Endodermal cell (in vitro differentiated cells): ENCODE data around the gene B4GALT1. TPM values are rescaled to one million over a fixed set of nuclear protein-coding genes. Genes with fewer than 3 reads are reported as not detected.
A peak's percentile ranks its signal among the peaks of the same experiment; 100 is the strongest.

Experiments
- DNase-seq: peaks from one replicate; pipeline ENCODE4 v3.0.0-alpha.2; 2017
- H3K27ac ChIP-seq: 2 replicates; pipeline ENCODE4 v1.5.1; 2013; ENCODE audit warnings: mild to moderate bottlenecking, low read depth, low read length, moderate library complexity
- H3K27me3 ChIP-seq: 2 replicates; pipeline ENCODE4 v1.6.1; 2013; ENCODE audit warnings: mild to moderate bottlenecking, low read length, moderate library complexity; ENCODE audit not compliant: insufficient read depth, control insufficient read depth, poor library complexity, severe bottlenecking
- H3K36me3 ChIP-seq: 2 replicates; pipeline ENCODE4 v1.7.0; 2013; ENCODE audit warnings: mild to moderate bottlenecking, low read length, moderate library complexity; ENCODE audit not compliant: control insufficient read depth, insufficient read depth
- H3K4me1 ChIP-seq: one replicate; pipeline ENCODE4 v1.7.0; 2013; ENCODE audit warnings: low read length; ENCODE audit not compliant: control insufficient read depth, insufficient read depth
- H3K4me3 ChIP-seq: 2 replicates; pipeline ENCODE4 v1.5.1; 2013; ENCODE audit warnings: mild to moderate bottlenecking, low read length, moderate library complexity
- H3K9ac ChIP-seq: 2 replicates; pipeline ENCODE4 v1.6.1; 2013; ENCODE audit warnings: mild to moderate bottlenecking, low read length, moderate library complexity; ENCODE audit not compliant: poor library complexity, severe bottlenecking; ENCODE audit errors: extremely low read depth
- H3K9me3 ChIP-seq: 2 replicates; pipeline ENCODE4 v1.6.1; 2013; ENCODE audit warnings: mild to moderate bottlenecking, low read length, moderate library complexity; ENCODE audit not compliant: control insufficient read depth
- H3K27ac Mint-ChIP-seq: 2 replicates; pipeline ENCODE4 v1.8.0; 2020; ENCODE audit warnings: mixed read lengths
- H3K27me3 Mint-ChIP-seq: 2 replicates; pipeline ENCODE4 v1.8.0; 2021; ENCODE audit warnings: mild to moderate bottlenecking, mixed read lengths; ENCODE audit not compliant: insufficient read depth
- H3K36me3 Mint-ChIP-seq: 2 replicates; pipeline ENCODE4 v1.8.0; 2020; ENCODE audit warnings: low read depth, mixed read lengths
- H3K4me1 Mint-ChIP-seq: 2 replicates; pipeline ENCODE4 v1.8.0; 2020; ENCODE audit warnings: mixed read lengths
- H3K4me3 Mint-ChIP-seq: 2 replicates; pipeline ENCODE4 v1.8.0; 2020; ENCODE audit warnings: mild to moderate bottlenecking, moderate library complexity, mixed read lengths
- H3K9me3 Mint-ChIP-seq: 2 replicates; pipeline ENCODE4 v1.8.0; 2020; ENCODE audit warnings: mild to moderate bottlenecking, mixed read lengths
- CTCF ChIP-seq: fragments of 200-600 bp; sonication (generic); conservative IDR thresholded peaks from 2 replicates; pipeline ENCODE4 v1.5.0; 2021; ENCODE audit warnings: antibody characterized with exemption, mild to moderate bottlenecking
- WGBS, 2 experiments: methylation state at CpG; one replicate each; pipeline versions ENCODE4 v1.1.5 to v1.1.7; 2013; ENCODE audit warnings: missing lambda C conversion rate in 2 of 2, mixed read lengths in 1 of 2; ENCODE audit not compliant: insufficient coverage in 1 of 2, insufficient read length in 1 of 2; 5-methylcytosine and 5-hydroxymethylcytosine counted together
- total RNA-seq, 2 donors: library from RNA; stranded (reverse); fragmentation: NEBNext Ultra II Directional in 1 of 2; extraction: Animal tissue kit (Norgen Biotek cat#: 25700) in 1 of 2; gene quantifications; 2 replicates in 1 of 2; 3 replicates in 1 of 2; pipeline ENCODE4 v1.2.1, GENCODE V29; 2021

B4GALT1 gene
- total RNA-seq, 2 donors from 2014 or later: 62.9 to 92.6 TPM

GRCh38 chr9:33123407-33124031, 43.6 kb downstream of the B4GALT1 start:
- no peak overlapping the region for H3K9ac ChIP-seq
- peaks cover 33% of the 10 kb centered on the region for H3K36me3 Mint-ChIP-seq
- DNase-seq: no peak
- H3K27me3 ChIP-seq: no peaks in the 10 kb centered on the region
- no peak overlapping the region for H3K27ac ChIP-seq
- H3K4me3 Mint-ChIP-seq: no peak overlapping the region
- TF ChIP-seq CTCF: no peak
- peaks cover 46% of the 10 kb centered on the region for H3K36me3 ChIP-seq
- peaks cover 38% of the 10 kb centered on the region for H3K4me1 Mint-ChIP-seq
- H3K27ac Mint-ChIP-seq: peak overlapping the region; percentile 35
- peaks cover 21% of the 10 kb centered on the region for H3K4me1 ChIP-seq
- no peaks in the 10 kb centered on the region for H3K9me3 ChIP-seq
- no peak overlapping the region for H3K4me3 ChIP-seq
- H3K9me3 Mint-ChIP-seq: peaks cover 15% of the 10 kb centered on the region
- WGBS, 2 experiments: 93 to 94% methylated on average over 3 to 8 of the region's 8 CpGs
- no peaks in the 10 kb centered on the region for H3K27me3 Mint-ChIP-seq

GRCh38 chr9:33120620-33121019, 46.5 kb downstream of the B4GALT1 start:
- Histone ChIP-seq H3K9ac (no peak overlapping the region), H3K36me3 (peaks cover 37% of the 10 kb centered on the region), H3K4me3 (no peak overlapping the region), H3K9me3 (no peaks in the 10 kb centered on the region), H3K4me1 (peaks cover 13% of the 10 kb centered on the region), H3K27ac (no peak overlapping the region), H3K27me3 (no peaks in the 10 kb centered on the region)
- Mint-ChIP-seq H3K27ac (no peak overlapping the region), H3K4me3 (no peak overlapping the region), H3K4me1 (peaks cover 23% of the 10 kb centered on the region), H3K9me3 (no peaks in the 10 kb centered on the region), H3K36me3 (peaks cover 20% of the 10 kb centered on the region), H3K27me3 (no peaks in the 10 kb centered on the region)
- DNase-seq: no peak
- no peak for TF ChIP-seq CTCF
- 100% methylated on average over 1 of the region's 1 CpG; no CpG with 5 or more reads in 1 of the 2 experiments for WGBS, 2 experiments

GRCh38 chr9:33117796-33118195, 49.3 kb downstream of the B4GALT1 start:
- 96% methylated on average over 4 of the region's 4 CpGs; no CpG with 5 or more reads in 1 of the 2 experiments for WGBS, 2 experiments
- Mint-ChIP-seq H3K36me3 (peaks cover 40% of the 10 kb centered on the region), H3K4me1 (peaks cover 7% of the 10 kb centered on the region), H3K27me3 (no peaks in the 10 kb centered on the region), H3K9me3 (no peaks in the 10 kb centered on the region), H3K4me3 (no peak overlapping the region), H3K27ac (no peak overlapping the region)
- no peaks in the 10 kb centered on the region for H3K4me1 ChIP-seq
- no peak overlapping the region for H3K27ac ChIP-seq
- TF ChIP-seq CTCF: no peak
- no peaks in the 10 kb centered on the region for H3K9me3 ChIP-seq
- no peak overlapping the region for H3K9ac ChIP-seq
- DNase-seq: no peak
- no peak overlapping the region for H3K4me3 ChIP-seq
- no peaks in the 10 kb centered on the region for H3K27me3 ChIP-seq
- H3K36me3 ChIP-seq: peaks cover 51% of the 10 kb centered on the region
